Suppressor macrophage treated with lipopolysaccharide for 4 hours (primary cell): Measurements from ENCODE around the gene DLEC1.
A peak's percentile ranks its signal among the peaks of the same experiment; 100 is the strongest.
"Not testable (repeated sequence)": the region's sequence is repeated elsewhere in the genome, so short reads cannot be mapped to it uniquely, and the experiment has no call there.

Experiments used
- DNase-seq: peaks from one replicate; pipeline ENCODE4 v3.0.0-alpha.2; 2020

The DLEC1 gene

GRCh38 chr3:38085311-38085942, 46.4 kb downstream of the DLEC1 start:
- no peak for DNase-seq

GRCh38 chr3:38085943-38086324, 46.9 kb downstream of the DLEC1 start:
- no peak for DNase-seq

GRCh38 chr3:38086496-38086895, 47.5 kb downstream of the DLEC1 start:
- no peak for DNase-seq

- not testable (repeated sequence) for DNase-seq
Measured at GRCh38 chr3:38087278-38087677, 48.3 kb downstream of the DLEC1 start.

- DNase-seq, result no peak
Measured at GRCh38 chr3:38088126-38089078, 49.4 kb downstream of the DLEC1 start.

- DNase-seq, result no peak
Measured at GRCh38 chr3:38089163-38089562, 50.2 kb downstream of the DLEC1 start.

GRCh38 chr3:38090453-38090852, 51.4 kb downstream of the DLEC1 start:
- no peak for DNase-seq

- DNase-seq, result no peak
Measured at GRCh38 chr3:38094999-38095398, 56.0 kb downstream of the DLEC1 start.

GRCh38 chr3:38095669-38096483, 56.9 kb downstream of the DLEC1 start:
- no peak for DNase-seq

- no peak for DNase-seq
Measured at GRCh38 chr3:38097446-38098375, 58.7 kb downstream of the DLEC1 start.

- no peak for DNase-seq
Measured at GRCh38 chr3:38098376-38098723, 59.3 kb downstream of the DLEC1 start.

GRCh38 chr3:38099518-38099917, 60.5 kb downstream of the DLEC1 start:
- no peak for DNase-seq

GRCh38 chr3:38100498-38100897, 61.5 kb downstream of the DLEC1 start:
- DNase-seq, result no peak

GRCh38 chr3:38101811-38102443, 62.9 kb downstream of the DLEC1 start:
- DNase-seq, result peak; percentile 21

- DNase-seq, result peak; percentile 54
Measured at GRCh38 chr3:38102444-38102814, 63.4 kb downstream of the DLEC1 start.

GRCh38 chr3:38105525-38105924, 66.5 kb downstream of the DLEC1 start:
- DNase-seq, result no peak

GRCh38 chr3:38107911-38108648, 69.1 kb downstream of the DLEC1 start:
- no peak for DNase-seq

GRCh38 chr3:38108649-38109579, 69.9 kb downstream of the DLEC1 start:
- peak; percentile 30 for DNase-seq

- DNase-seq, result no peak
Measured at GRCh38 chr3:38109580-38110313, 70.7 kb downstream of the DLEC1 start.
